Measurements from ENCODE around the gene NACA2. TPM values are rescaled to one million over a fixed set of nuclear protein-coding genes. Genes with fewer than 3 reads are reported as not detected.

NACA2 gene
- total and polyA plus RNA-seq, 4 donors, result 0.08 to 0.32 TPM; not detected in 2

GRCh38 chr17:61580502-61580901, 10.5 kb downstream of the NACA2 start:
- Histone ChIP-seq H3K9me3 (ENCODE audit: control insufficient read depth in 4 of 4, low read length in 3 of 4) (no peaks in the 10 kb centered on the region), H3K36me3 (ENCODE audit: control insufficient read depth in 4 of 4, insufficient read depth in 3 of 4, low read depth in 1 of 4, low read length in 3 of 4) (no peaks in the 10 kb centered on the region), H3K4me3 (ENCODE audit: low read depth in 1 of 3, low read length in 3 of 3) (no peak overlapping the region), H3K27ac (ENCODE audit: low read depth in 1 of 2, low read length in 2 of 2) (no peak overlapping the region), H3K27me3 (ENCODE audit: control insufficient read depth in 4 of 4, insufficient read depth in 4 of 4, low read length in 3 of 4) (no peaks in the 10 kb centered on the region), H3K4me1 (ENCODE audit: control insufficient read depth in 4 of 4, insufficient read depth in 4 of 4, low read length in 3 of 4) (peaks cover 0 to 4% (median under 1%) of the 10 kb centered on the region in 4 donors), H3K9ac (ENCODE audit: low read depth in 1 of 2, low read length in 2 of 2) (no peak overlapping the region)
- 75% methylated on average over 2 of the region's 2 CpGs for WGBS
- TF ChIP-seq TAF1 (conservative IDR thresholded peaks at IDR 0.05) (no peak), RAD21 (IDR thresholded peaks at IDR 0.05) (no peak), YY1 (IDR thresholded peaks at IDR 0.05) (no peak), FOXA2 (IDR thresholded peaks at IDR 0.05) (no peak), MAX (IDR thresholded peaks at IDR 0.05) (no peak), GABPA (IDR thresholded peaks at IDR 0.05 in 1 of 2, conservative IDR thresholded peaks at IDR 0.05 in 1 of 2) (no peak), NR2F2 (IDR thresholded peaks at IDR 0.05) (no peak), FOXA1 (IDR thresholded peaks at IDR 0.05) (no peak), RXRA (IDR thresholded peaks at IDR 0.05) (no peak), EGR1 (IDR thresholded peaks at IDR 0.05; ENCODE audit: low read depth in 2 of 2) (no peak), HNF4A (conservative IDR thresholded peaks at IDR 0.05) (no peak), CTCF (IDR thresholded peaks at IDR 0.05; ENCODE audit: low read depth, low read length, missing input control) (no peak), SP1 (IDR thresholded peaks at IDR 0.05) (no peak), ZBTB33 (IDR thresholded peaks at IDR 0.05) (no peak), HNF4G (IDR thresholded peaks at IDR 0.05) (no peak), JUND (IDR thresholded peaks at IDR 0.05) (no peak)
- TF ChIP-seq, protein P1, sequence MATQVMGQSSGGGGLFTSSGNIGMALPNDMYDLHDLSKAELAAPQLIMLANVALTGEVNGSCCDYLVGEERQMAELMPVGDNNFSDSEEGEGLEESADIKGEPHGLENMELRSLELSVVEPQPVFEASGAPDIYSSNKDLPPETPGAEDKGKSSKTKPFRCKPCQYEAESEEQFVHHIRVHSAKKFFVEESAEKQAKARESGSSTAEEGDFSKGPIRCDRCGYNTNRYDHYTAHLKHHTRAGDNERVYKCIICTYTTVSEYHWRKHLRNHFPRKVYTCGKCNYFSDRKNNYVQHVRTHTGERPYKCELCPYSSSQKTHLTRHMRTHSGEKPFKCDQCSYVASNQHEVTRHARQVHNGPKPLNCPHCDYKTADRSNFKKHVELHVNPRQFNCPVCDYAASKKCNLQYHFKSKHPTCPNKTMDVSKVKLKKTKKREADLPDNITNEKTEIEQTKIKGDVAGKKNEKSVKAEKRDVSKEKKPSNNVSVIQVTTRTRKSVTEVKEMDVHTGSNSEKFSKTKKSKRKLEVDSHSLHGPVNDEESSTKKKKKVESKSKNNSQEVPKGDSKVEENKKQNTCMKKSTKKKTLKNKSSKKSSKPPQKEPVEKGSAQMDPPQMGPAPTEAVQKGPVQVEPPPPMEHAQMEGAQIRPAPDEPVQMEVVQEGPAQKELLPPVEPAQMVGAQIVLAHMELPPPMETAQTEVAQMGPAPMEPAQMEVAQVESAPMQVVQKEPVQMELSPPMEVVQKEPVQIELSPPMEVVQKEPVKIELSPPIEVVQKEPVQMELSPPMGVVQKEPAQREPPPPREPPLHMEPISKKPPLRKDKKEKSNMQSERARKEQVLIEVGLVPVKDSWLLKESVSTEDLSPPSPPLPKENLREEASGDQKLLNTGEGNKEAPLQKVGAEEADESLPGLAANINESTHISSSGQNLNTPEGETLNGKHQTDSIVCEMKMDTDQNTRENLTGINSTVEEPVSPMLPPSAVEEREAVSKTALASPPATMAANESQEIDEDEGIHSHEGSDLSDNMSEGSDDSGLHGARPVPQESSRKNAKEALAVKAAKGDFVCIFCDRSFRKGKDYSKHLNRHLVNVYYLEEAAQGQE (IDR thresholded peaks at IDR 0.05), result no peak
- TF ChIP-seq, protein P2, sequence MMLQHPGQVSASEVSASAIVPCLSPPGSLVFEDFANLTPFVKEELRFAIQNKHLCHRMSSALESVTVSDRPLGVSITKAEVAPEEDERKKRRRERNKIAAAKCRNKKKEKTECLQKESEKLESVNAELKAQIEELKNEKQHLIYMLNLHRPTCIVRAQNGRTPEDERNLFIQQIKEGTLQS (IDR thresholded peaks at IDR 0.05), result no peak
- DNase-seq (ENCODE audit: low spot score), result no peak
